IMR-90 (cell line): ENCODE data around the gene RHOBTB1. TPM values are rescaled to one million over a fixed set of nuclear protein-coding genes. Genes with fewer than 3 reads are reported as not detected.
A peak's percentile ranks its signal among the peaks of the same experiment; 100 is the strongest.

ENCODE experiments used
- ATAC-seq: fragments of 200-7000 bp; cut with Tn5 transposase; 2 replicates; pipeline ENCODE4 v1.9.1; 2020; ENCODE audit warnings: low read depth, mild to moderate bottlenecking, moderate library complexity
- BruUV-seq: library from RNA; stranded (reverse); fragments of 400-500 nt; replicated peaks from 2 replicates; lab custom pipeline; 2021; lab: Mats Ljungman, UMichigan
- CTCF ChIA-PET: fragments of 300-600 bp; formaldehyde crosslinking; extraction: SDS; loops from one replicate; lab custom pipeline; 2021; ENCODE audit warnings: antibody characterized with exemption; lab: Yijun Ruan, JAX
- POLR2A ChIA-PET: fragments of 300-600 bp; sonication (Branson Sonifier 250); formaldehyde crosslinking; loops from one replicate; lab custom pipeline; 2022; ENCODE audit warnings: antibody characterized with exemption; ENCODE audit not compliant: unreplicated experiment; lab: Charles Lee
- DNase-seq: peaks from one replicate; pipeline ENCODE4 v3.0.0; 2013
- H2AFZ ChIP-seq: replicated peaks from 2 replicates; pipeline ENCODE3; 2013; ENCODE audit warnings: low read length, mild to moderate bottlenecking; ENCODE audit not compliant: poor library complexity
- H2AK5ac ChIP-seq: 2 replicates; pipeline ENCODE4 v1.6.1; 2013; ENCODE audit warnings: low read depth, low read length, inconsistent platforms
- H2AK9ac ChIP-seq: replicated peaks from 2 replicates; pipeline ENCODE3; 2013; ENCODE audit warnings: mild to moderate bottlenecking, low read depth, low read length, moderate library complexity; ENCODE audit not compliant: poor library complexity
- H2BK120ac ChIP-seq: 2 replicates; pipeline ENCODE4 v1.6.1; 2013; ENCODE audit warnings: low read depth, low read length, inconsistent platforms
- H2BK15ac ChIP-seq: 3 replicates; pipeline ENCODE4 v1.6.1; 2013; ENCODE audit warnings: low read depth, low read length, inconsistent platforms
- H2BK20ac ChIP-seq: 2 replicates; pipeline ENCODE4 v1.6.1; 2013; ENCODE audit warnings: low read depth, mild to moderate bottlenecking, inconsistent platforms, low read length, moderate library complexity
- H2BK5ac ChIP-seq: 2 replicates; pipeline ENCODE4 v1.6.1; 2013; ENCODE audit warnings: mild to moderate bottlenecking, low read depth, low read length, inconsistent platforms; ENCODE audit not compliant: poor library complexity, severe bottlenecking
- H3K14ac ChIP-seq: replicated peaks from 2 replicates; pipeline ENCODE4 v1.6.1; 2013; ENCODE audit warnings: low read depth, low read length, inconsistent platforms
- H3K18ac ChIP-seq: 2 replicates; pipeline ENCODE4 v1.6.1; 2013; ENCODE audit warnings: low read depth, low read length, control low read depth
- H3K23ac ChIP-seq: 2 replicates; pipeline ENCODE4 v1.6.1; 2013; ENCODE audit warnings: low read depth, low read length, inconsistent platforms
- H3K27ac ChIP-seq: 2 replicates; pipeline ENCODE4 v1.5.1; 2013; ENCODE audit warnings: mild to moderate bottlenecking, control low read depth, low read length; ENCODE audit not compliant: insufficient read depth
- H3K27me3 ChIP-seq: 2 replicates; pipeline ENCODE4 v1.6.1; 2013; ENCODE audit warnings: low read length; ENCODE audit not compliant: control insufficient read depth, insufficient read depth
- H3K36me3 ChIP-seq: 2 replicates; pipeline ENCODE4 v1.6.1; 2013; ENCODE audit warnings: low read length, mixed read lengths; ENCODE audit not compliant: control insufficient read depth, insufficient read depth
- H3K4ac ChIP-seq: 2 replicates; pipeline ENCODE4 v1.6.1; 2013; ENCODE audit warnings: low read depth, low read length, inconsistent platforms
- H3K4me1 ChIP-seq: 2 replicates; pipeline ENCODE4 v1.6.1; 2013; ENCODE audit warnings: low read length, mixed read lengths; ENCODE audit not compliant: control insufficient read depth, insufficient read depth
- H3K4me2 ChIP-seq: 2 replicates; pipeline ENCODE4 v1.6.1; 2013; ENCODE audit warnings: low read depth, mild to moderate bottlenecking, control low read depth, low read length, moderate library complexity
- H3K4me3 ChIP-seq: 2 replicates; pipeline ENCODE4 v1.5.1; 2013; ENCODE audit warnings: low read depth, mild to moderate bottlenecking, control low read depth, low read length, moderate library complexity; ENCODE audit not compliant: insufficient read depth
- H3K56ac ChIP-seq: 2 replicates; pipeline ENCODE4 v1.6.1; 2013; ENCODE audit warnings: low read length, inconsistent platforms; ENCODE audit not compliant: insufficient read depth; ENCODE audit errors: extremely low read depth
- H3K79me1 ChIP-seq, 2 experiments: 2 replicates each; pipeline ENCODE4 v1.6.1; 2013; ENCODE audit warnings: low read length in 2 of 2, inconsistent platforms in 1 of 2, low read depth in 1 of 2
- H3K9ac ChIP-seq: 2 replicates; pipeline ENCODE4 v1.6.1; 2013; ENCODE audit warnings: low read depth, low read length, control low read depth
- H3K9me1 ChIP-seq: 2 replicates; pipeline ENCODE4 v1.6.1; 2013; ENCODE audit warnings: low read length, inconsistent platforms; ENCODE audit not compliant: insufficient read depth
- H3K9me3 ChIP-seq: 2 replicates; pipeline ENCODE4 v1.6.1; 2013; ENCODE audit warnings: low read length; ENCODE audit not compliant: control insufficient read depth, insufficient read depth
- H4K20me1 ChIP-seq: 2 replicates; pipeline ENCODE4 v1.6.1; 2013; ENCODE audit warnings: low read length, inconsistent platforms; ENCODE audit not compliant: insufficient read depth
- H4K5ac ChIP-seq: 2 replicates; pipeline ENCODE4 v1.6.1; 2013; ENCODE audit warnings: mild to moderate bottlenecking, low read depth, low read length, control low read depth
- H4K8ac ChIP-seq, 2 experiments: 2 replicates each; pipeline ENCODE4 v1.6.1; 2013; ENCODE audit warnings: low read depth in 2 of 2, low read length in 2 of 2, control low read depth in 1 of 2, inconsistent platforms in 1 of 2
- H4K91ac ChIP-seq: 2 replicates; pipeline ENCODE4 v1.6.1; 2013; ENCODE audit warnings: low read depth, low read length, inconsistent platforms; ENCODE audit not compliant: insufficient read depth
- BHLHE40 ChIP-seq: fragments of 150-350 bp; IDR thresholded peaks from 2 replicates; pipeline ENCODE4 v1.6.1; 2016; ENCODE audit warnings: mild to moderate bottlenecking, low read depth, low read length
- CEBPB ChIP-seq: IDR thresholded peaks from 2 replicates; pipeline ENCODE4 v1.6.1; 2012; ENCODE audit warnings: low read depth, low read length, improper control_type of control experiment
- CHD1 ChIP-seq: IDR thresholded peaks from 2 replicates; pipeline ENCODE4 v1.6.1; 2012; ENCODE audit warnings: low read depth, low read length, improper control_type of control experiment
- ELK1 ChIP-seq: fragments of 150-350 bp; IDR thresholded peaks from 2 replicates; pipeline ENCODE4 v1.6.1; 2016; ENCODE audit warnings: low read depth, mild to moderate bottlenecking, low read length, moderate library complexity, borderline replicate concordance
- FOS ChIP-seq: fragments of 150-350 bp; IDR thresholded peaks from 2 replicates; pipeline ENCODE4 v1.6.1; 2016; ENCODE audit warnings: low read depth, low read length
- MAFK ChIP-seq: IDR thresholded peaks from 2 replicates; pipeline ENCODE4 v1.6.1; 2012; ENCODE audit warnings: low read depth, low read length, improper control_type of control experiment
- MAZ ChIP-seq: IDR thresholded peaks from 2 replicates; pipeline ENCODE4 v1.6.1; 2012; ENCODE audit warnings: low read depth, mild to moderate bottlenecking, low read length, improper control_type of control experiment, moderate library complexity, borderline replicate concordance
- MXI1 ChIP-seq: IDR thresholded peaks from 2 replicates; pipeline ENCODE4 v1.6.1; 2012; ENCODE audit warnings: low read depth, mild to moderate bottlenecking, low read length, moderate library complexity, borderline replicate concordance
- NFE2L2 ChIP-seq: fragments of 150-350 bp; IDR thresholded peaks from 2 replicates; pipeline ENCODE4 v1.6.1; 2016; ENCODE audit warnings: low read depth, mild to moderate bottlenecking, low read length
- POLR2A ChIP-seq: IDR thresholded peaks from 2 replicates; pipeline ENCODE4 v1.6.1; 2012; ENCODE audit warnings: mild to moderate bottlenecking, low read depth, low read length
- RAD21 ChIP-seq: IDR thresholded peaks from 2 replicates; pipeline ENCODE4 v1.6.1; 2012; ENCODE audit warnings: low read length, improper control_type of control experiment
- RFX5 ChIP-seq: IDR thresholded peaks from 2 replicates; pipeline ENCODE4 v1.8.0; 2012; ENCODE audit warnings: low read depth, mild to moderate bottlenecking, low read length, moderate library complexity
- SMC3 ChIP-seq: fragments of 150-350 bp; IDR thresholded peaks from 2 replicates; pipeline ENCODE4 v1.6.1; 2016; ENCODE audit warnings: low read depth, mild to moderate bottlenecking, antibody characterized with exemption, low read length, moderate library complexity
- WGBS, 2 experiments: methylation state at CpG; one replicate each; pipeline versions ENCODE4 v1.1.5 to v1.1.7; 2013; ENCODE audit warnings: missing lambda C conversion rate in 2 of 2; ENCODE audit not compliant: insufficient read length in 1 of 2; ENCODE audit errors: extremely low coverage in 2 of 2; 5-methylcytosine and 5-hydroxymethylcytosine counted together
- dilution Hi-C: fragments of 300-500 bp; cut with HindIII; formaldehyde crosslinking; loops from one replicate; pipeline ENCODE4 v1.14.3; 2018; ENCODE audit warnings: low sequenced_read_pairs; ENCODE audit not compliant: unreplicated experiment
- in situ Hi-C: fragments of 300-500 bp; cut with MboI; formaldehyde crosslinking; loops from 3 replicates; pipeline ENCODE4 v1.14.3; 2019; ENCODE audit warnings: low sequenced_read_pairs, inconsistent platforms, mixed read lengths
- intact Hi-C: fragments of 100-400 bp; cut with micrococcal nuclease; formaldehyde crosslinking; loops from 2 replicates; pipeline ENCODE4 v1.10.0; 2022
- polyA plus RNA-seq, 3 experiments: library from polyadenylated mRNA; depleted of rRNA; stranded (reverse); fragments of >200 nt; gene quantifications; 2 replicates each; pipeline ENCODE4 v1.2.3, GENCODE V29; 2012; ENCODE audit warnings: low replicate concordance in 1 of 3
- total RNA-seq: library from RNA; depleted of rRNA; stranded (reverse); fragments of >200 nt; gene quantifications from 2 replicates; pipeline ENCODE4 v1.2.3, GENCODE V29; 2012
- TF ChIP-seq, protein P1 (sequence below): conservative IDR thresholded peaks from 2 replicates; pipeline ENCODE4 v1.5.1; 2012; ENCODE audit warnings: mild to moderate bottlenecking, low read depth, low read length, improper control_type of control experiment

RHOBTB1 gene
- total and polyA plus RNA-seq, 2 of the 4 experiments (the other 2 are of a cell fraction), result 8.9 to 15.2 TPM

- H3K9ac ChIP-seq, result no peak overlapping the region
- TF ChIP-seq BHLHE40 (peak; percentile 30; the same call in 1 of the 2 replicates), MAZ (no peak), MAFK (no peak), CEBPB (peak; percentile 83), SMC3 (peak; percentile 60), POLR2A (no peak), FOS (peak; percentile 95), NFE2L2 (no peak), CHD1 (no peak), MXI1 (no peak), ELK1 (no peak), RAD21 (peak; percentile 78), RFX5 (no peak)
- TF ChIP-seq, protein P1, sequence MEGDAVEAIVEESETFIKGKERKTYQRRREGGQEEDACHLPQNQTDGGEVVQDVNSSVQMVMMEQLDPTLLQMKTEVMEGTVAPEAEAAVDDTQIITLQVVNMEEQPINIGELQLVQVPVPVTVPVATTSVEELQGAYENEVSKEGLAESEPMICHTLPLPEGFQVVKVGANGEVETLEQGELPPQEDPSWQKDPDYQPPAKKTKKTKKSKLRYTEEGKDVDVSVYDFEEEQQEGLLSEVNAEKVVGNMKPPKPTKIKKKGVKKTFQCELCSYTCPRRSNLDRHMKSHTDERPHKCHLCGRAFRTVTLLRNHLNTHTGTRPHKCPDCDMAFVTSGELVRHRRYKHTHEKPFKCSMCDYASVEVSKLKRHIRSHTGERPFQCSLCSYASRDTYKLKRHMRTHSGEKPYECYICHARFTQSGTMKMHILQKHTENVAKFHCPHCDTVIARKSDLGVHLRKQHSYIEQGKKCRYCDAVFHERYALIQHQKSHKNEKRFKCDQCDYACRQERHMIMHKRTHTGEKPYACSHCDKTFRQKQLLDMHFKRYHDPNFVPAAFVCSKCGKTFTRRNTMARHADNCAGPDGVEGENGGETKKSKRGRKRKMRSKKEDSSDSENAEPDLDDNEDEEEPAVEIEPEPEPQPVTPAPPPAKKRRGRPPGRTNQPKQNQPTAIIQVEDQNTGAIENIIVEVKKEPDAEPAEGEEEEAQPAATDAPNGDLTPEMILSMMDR, result peak; percentile 88
Observed at GRCh38 chr10:60964257-60965235, 20.6 kb upstream of the RHOBTB1 start.

More at GRCh38 chr10:60964257-60965235, 20.6 kb upstream of the RHOBTB1 start:
- Histone ChIP-seq H2AK9ac (no peak overlapping the region), H3K18ac (no peak overlapping the region), H2BK20ac (peak overlapping the region; percentile 91), H3K9me3 (no peaks in the 10 kb centered on the region), H2BK5ac (peak overlapping the region; percentile 92), H3K79me1 (no peaks in the 10 kb centered on the region), H3K4ac (peak overlapping the region; percentile 86; the same call in 1 of the 2 replicates), H4K91ac (0 out of 2 replicates have a peak overlapping the region, but pooled peaks have one; percentile 78), H4K20me1 (no peaks in the 10 kb centered on the region), H2AK5ac (no peak overlapping the region), H2BK15ac (no peak overlapping the region), H4K8ac (peak overlapping the region in 1 of 2 experiments; percentile 79; a peak in 1 of 4 replicates), H2BK120ac (peak overlapping the region; percentile 93), H3K9me1 (peaks cover 2% of the 10 kb centered on the region; the same call in 1 of the 2 replicates), H3K14ac (no peak overlapping the region), H3K56ac (peak overlapping the region; percentile 50), H3K4me2 (peak overlapping the region; percentile 44; the same call in 1 of the 2 replicates), H2AFZ (no peak overlapping the region), H3K4me3 (no peak overlapping the region), H3K27me3 (no peaks in the 10 kb centered on the region), H3K4me1 (peaks cover 4% of the 10 kb centered on the region; the same call in 1 of the 2 replicates), H3K27ac (peak overlapping the region; percentile 49; the same call in 1 of the 2 replicates), H3K23ac (no peak overlapping the region), H3K36me3 (no peaks in the 10 kb centered on the region), H4K5ac (no peak overlapping the region)
- WGBS, 2 experiments, result no CpG with 5 or more reads among the region's 5 CpGs
- CTCF ChIA-PET, result interaction anchor here (0.6 to 1.1 kb wide), 5 partner anchors 16 to 319 kb away, joined by 3 to 6 read pairs (median 3); no protein-coding TSS in a partner anchor
- intact Hi-C loops, result loop anchor here (1.0 to 10.0 kb wide), 10 partner anchors 50 to 1080 kb away; partner anchors contain the start of gene ARID5B
- DNase-seq (peak; percentile 91), ATAC-seq (peak; percentile 76)
- POLR2A ChIA-PET, result interaction anchor here (0.6 to 1.0 kb wide), 2 partner anchors 20 to 22 kb away, joined by 3 read pairs; partner anchors contain the start of gene RHOBTB1
- in situ Hi-C loops, result loop anchor here (5.0 to 10.0 kb wide), 2 partner anchors 152 to 320 kb away; no protein-coding TSS in a partner anchor
- dilution Hi-C loops, result no loop called here
- no TSS peak for BruUV-seq
